GM19452 (cell line): Measurements from ENCODE around the gene ATF5.
A peak's percentile ranks its signal among the peaks of the same experiment; 100 is the strongest.
"Not testable (repeated sequence)": the region's sequence is repeated elsewhere in the genome, so short reads cannot be mapped to it uniquely, and the experiment has no call there.

ENCODE experiments used
- ATAC-seq: cut with Tn5 transposase; IDR thresholded peaks from one replicate; pipeline ENCODE4 v1.9.1; 2021; ENCODE audit not compliant: unreplicated experiment

Gene ATF5

GRCh38 chr19:49921871-49922795, 6.9 kb upstream of the ATF5 start:
- no peak for ATAC-seq

- no peak for ATAC-seq
Measured at GRCh38 chr19:49923055-49924003, 5.7 kb upstream of the ATF5 start.

- ATAC-seq, result no peak
Measured at GRCh38 chr19:49924004-49924880, 4.8 kb upstream of the ATF5 start.

- ATAC-seq, result not testable (repeated sequence)
Measured at GRCh38 chr19:49924881-49925210, 4.2 kb upstream of the ATF5 start.

- no peak for ATAC-seq
Measured at GRCh38 chr19:49925486-49925885, 3.5 kb upstream of the ATF5 start.

GRCh38 chr19:49926515-49926914, 2.5 kb upstream of the ATF5 start:
- ATAC-seq, result no peak

- no peak for ATAC-seq
Measured at GRCh38 chr19:49927526-49928264, 1.3 kb upstream of the ATF5 start.

- ATAC-seq, result peak; percentile 63
Measured at GRCh38 chr19:49929611-49930482, 842 bp downstream of the ATF5 start.

GRCh38 chr19:49930483-49931011, 1.5 kb downstream of the ATF5 start:
- no peak for ATAC-seq

GRCh38 chr19:49931293-49932040, 2.5 kb downstream of the ATF5 start:
- ATAC-seq, result no peak

- ATAC-seq, result no peak
Measured at GRCh38 chr19:49932041-49932451, 3.0 kb downstream of the ATF5 start.

GRCh38 chr19:49932731-49933131, 3.7 kb downstream of the ATF5 start:
- ATAC-seq, result no peak

- no peak for ATAC-seq
Measured at GRCh38 chr19:49933643-49934042, 4.6 kb downstream of the ATF5 start.

GRCh38 chr19:49936549-49936948, 7.5 kb downstream of the ATF5 start:
- no peak for ATAC-seq

GRCh38 chr19:49937750-49938381, 8.9 kb downstream of the ATF5 start:
- ATAC-seq, result no peak

GRCh38 chr19:49938662-49939061, 9.7 kb downstream of the ATF5 start:
- no peak for ATAC-seq

- ATAC-seq, result no peak
Measured at GRCh38 chr19:49939721-49940481, 10.9 kb downstream of the ATF5 start.
